Cerebellar cortex (tissue), 1 donor: Measurements from ENCODE around the gene NAPB.

ENCODE experiments used
- DNase-seq: peaks from one replicate; pipeline ENCODE4 v3.0.0-alpha.2; 2015; ENCODE audit warnings: low spot score

NAPB gene

GRCh38 chr20:23344336-23344735 lies 77.0 kb downstream of the NAPB start:
- DNase-seq, result no peak

- no peak for DNase-seq
Observed at GRCh38 chr20:23343590-23343989, 77.7 kb downstream of the NAPB start.

- DNase-seq, result no peak
Observed at GRCh38 chr20:23341073-23341472, 80.2 kb downstream of the NAPB start.

- peak; percentile 87 for DNase-seq
Observed at GRCh38 chr20:23340524-23340923, 80.8 kb downstream of the NAPB start.

GRCh38 chr20:23339986-23340385 lies 81.3 kb downstream of the NAPB start:
- no peak for DNase-seq

GRCh38 chr20:23337312-23337711 lies 84.0 kb downstream of the NAPB start:
- DNase-seq, result peak; percentile 30

- no peak for DNase-seq
Observed at GRCh38 chr20:23336476-23336875, 84.8 kb downstream of the NAPB start.

- no peak for DNase-seq
Observed at GRCh38 chr20:23335521-23335920, 85.8 kb downstream of the NAPB start.

- DNase-seq, result no peak
Observed at GRCh38 chr20:23334111-23334510, 87.2 kb downstream of the NAPB start.

GRCh38 chr20:23332467-23332866 lies 88.8 kb downstream of the NAPB start:
- DNase-seq, result no peak

GRCh38 chr20:23331450-23332350 lies 89.6 kb downstream of the NAPB start:
- DNase-seq, result no peak

GRCh38 chr20:23327617-23328333 lies 93.5 kb downstream of the NAPB start:
- DNase-seq, result no peak

- DNase-seq, result no peak
Observed at GRCh38 chr20:23326774-23327173, 94.5 kb downstream of the NAPB start.

- no peak for DNase-seq
Observed at GRCh38 chr20:23325107-23325506, 96.2 kb downstream of the NAPB start.
